HepG2 (cell line): Measurements from ENCODE around the gene DEPDC5. TPM values are rescaled to one million over a fixed set of nuclear protein-coding genes. Genes with fewer than 3 reads are reported as not detected.

Experiments
- ARID2 ChIP-seq: sonication (generic); formaldehyde crosslinking; IDR thresholded peaks from 2 replicates; pipeline ENCODE4 v1.8.1; 2022; ENCODE audit warnings: mild to moderate bottlenecking, missing genetic modification reagents, borderline replicate concordance
- ARID5B ChIP-seq: IDR thresholded peaks from 2 replicates; pipeline ENCODE4 v1.4.0; 2020; ENCODE audit warnings: mild to moderate bottlenecking, missing genetic modification reagents
- ATM ChIP-seq: fragments of 450-650 bp; IDR thresholded peaks from 2 replicates; pipeline ENCODE4 v1.7.1; 2017; ENCODE audit warnings: mild to moderate bottlenecking, borderline replicate concordance
- CC2D1A ChIP-seq: sonication (generic); formaldehyde crosslinking; IDR thresholded peaks from 2 replicates; pipeline ENCODE4 v1.8.1; 2023; ENCODE audit warnings: mild to moderate bottlenecking, missing genetic modification reagents
- DZIP1 ChIP-seq: sonication (generic); formaldehyde crosslinking; IDR thresholded peaks from 2 replicates; pipeline ENCODE4 v1.5.0; 2020; ENCODE audit warnings: mild to moderate bottlenecking, missing genetic modification reagents
- FOXP4 ChIP-seq: sonication (generic); formaldehyde crosslinking; IDR thresholded peaks from 2 replicates; pipeline ENCODE4 v1.4.0; 2020; ENCODE audit warnings: missing genetic modification reagents
- TOE1 ChIP-seq: sonication (generic); formaldehyde crosslinking; IDR thresholded peaks from 2 replicates; pipeline ENCODE4 v1.4.0; 2020; ENCODE audit warnings: mild to moderate bottlenecking, missing genetic modification reagents
- TP53 ChIP-seq: sonication (generic); formaldehyde crosslinking; conservative IDR thresholded peaks from 2 replicates; pipeline ENCODE4 v1.4.0; 2020; ENCODE audit warnings: missing genetic modification reagents
- TRIM22 ChIP-seq: fragments of 450-650 bp; IDR thresholded peaks from 2 replicates; pipeline ENCODE4 v1.6.1; 2017
- ZBTB1 ChIP-seq: sonication (generic); formaldehyde crosslinking; IDR thresholded peaks from 2 replicates; pipeline ENCODE4 v1.4.0; 2020; ENCODE audit warnings: missing genetic modification reagents, borderline replicate concordance
- ZBTB20 ChIP-seq: sonication (generic); formaldehyde crosslinking; IDR thresholded peaks from 2 replicates; pipeline ENCODE4 v1.8.1; 2023; ENCODE audit warnings: missing genetic modification reagents, low read depth, mild to moderate bottlenecking, borderline replicate concordance
- ZBTB25 ChIP-seq: IDR thresholded peaks from 2 replicates; pipeline ENCODE4 v1.6.1; 2018; ENCODE audit warnings: missing genetic modification reagents
- ZFP1 ChIP-seq: IDR thresholded peaks from 2 replicates; pipeline ENCODE4 v1.6.1; 2016
- ZNF414 ChIP-seq: sonication (generic); formaldehyde crosslinking; IDR thresholded peaks from 2 replicates; pipeline ENCODE4 v1.5.0; 2020; ENCODE audit warnings: missing genetic modification reagents
- ZNF605 ChIP-seq: sonication (generic); formaldehyde crosslinking; IDR thresholded peaks from 2 replicates; pipeline ENCODE4 v1.8.0; 2022; ENCODE audit warnings: mild to moderate bottlenecking, missing genetic modification reagents
- ZNF75D ChIP-seq: sonication (generic); formaldehyde crosslinking; IDR thresholded peaks from 2 replicates; pipeline ENCODE4 v1.8.1; 2023; ENCODE audit warnings: missing genetic modification reagents, mild to moderate bottlenecking, borderline replicate concordance
- ZNF839 ChIP-seq: sonication (generic); formaldehyde crosslinking; IDR thresholded peaks from 2 replicates; pipeline ENCODE4 v1.4.0; 2020; ENCODE audit warnings: missing genetic modification reagents, mild to moderate bottlenecking, borderline replicate concordance
- polyA plus RNA-seq, 8 experiments: library from polyadenylated mRNA; depleted of rRNA in 3 of 8; stranded (reverse) in 7 of 8; unstranded in 1 of 8; fragments of >200 nt; fragmentation: Illumina TruSeq in 4 of 8; extraction: Trizol in 4 of 8; gene quantifications; 2 replicates each; pipeline versions ENCODE4 v1.2.1 to v1.2.3, GENCODE V29; 2011 to 2016; ENCODE audit warnings: low read depth in 4 of 8, missing spikeins in 1 of 8, mixed read lengths in 1 of 8; ENCODE audit not compliant: insufficient read depth in 1 of 8
- total RNA-seq, 5 experiments: library from RNA; depleted of rRNA; stranded (reverse); fragments of >200 nt; fragmentation: Illumina TruSeq; extraction: Trizol; gene quantifications; 2 replicates each; pipeline ENCODE4 v1.2.3, GENCODE V29; 2016; ENCODE audit warnings: low read depth in 1 of 5

The DEPDC5 gene
- total and polyA plus RNA-seq, 2 of the 13 experiments (the other 11 are each of a cell fraction or from before 2014, with no cell fraction given) = 9.8 to 12.4 TPM

- TF ChIP-seq FOXP4 (CRISPR knock-in tag) (peak; percentile 35; the same call in 1 of the 2 replicates), ZNF839 (CRISPR knock-in tag) (no peak), ZNF605 (CRISPR knock-in tag) (no peak), ZNF414 (CRISPR knock-in tag) (no peak), CC2D1A (CRISPR knock-in tag) (no peak), TP53 (CRISPR knock-in tag) (no peak), ARID5B (peak; percentile 45; the same call in 1 of the 2 replicates), ZBTB25 (CRISPR knock-in tag) (peak; percentile 94), ZBTB20 (no peak), DZIP1 (CRISPR knock-in tag) (no peak), ARID2 (CRISPR knock-in tag) (no peak), TRIM22 (no peak), TOE1 (no peak), ZBTB1 (no peak), ZNF75D (no peak; the same call in 1 of the 2 replicates), ZFP1 (CRISPR knock-in tag) (no peak), ATM (no peak)
Measured at GRCh38 chr22:31753634-31754501, at the start of gene DEPDC5 (continued).
